Progenitor cell of endocrine pancreas (in vitro differentiated cells): Measurements from ENCODE around the gene VAMP1. TPM values are rescaled to one million over a fixed set of nuclear protein-coding genes. Genes with fewer than 3 reads are reported as not detected.

Experiments
- DNase-seq: peaks from one replicate; pipeline ENCODE4 v3.0.0; 2021; ENCODE audit warnings: low spot score; ENCODE audit not compliant: unreplicated experiment
- H3K27ac Mint-ChIP-seq: 2 replicates; pipeline ENCODE4 v1.8.0; 2021; ENCODE audit warnings: mild to moderate bottlenecking, moderate library complexity, mixed read lengths
- H3K27me3 Mint-ChIP-seq: 2 replicates; pipeline ENCODE4 v1.8.0; 2021; ENCODE audit warnings: mixed read lengths
- H3K36me3 Mint-ChIP-seq: 2 replicates; pipeline ENCODE4 v1.8.0; 2022; ENCODE audit warnings: mixed read lengths; ENCODE audit not compliant: insufficient read depth
- H3K4me1 Mint-ChIP-seq: 2 replicates; pipeline ENCODE4 v1.8.0; 2021; ENCODE audit warnings: low read depth, mixed read lengths
- H3K4me3 Mint-ChIP-seq: 2 replicates; pipeline ENCODE4 v1.8.0; 2021; ENCODE audit warnings: low read depth, mild to moderate bottlenecking, moderate library complexity, mixed read lengths
- H3K9me3 Mint-ChIP-seq: 2 replicates; pipeline ENCODE4 v1.8.0; 2021; ENCODE audit warnings: low read depth, mixed read lengths
- total RNA-seq: library from RNA; stranded (reverse); gene quantifications from 2 replicates; pipeline ENCODE4 v1.2.1, GENCODE V29; 2021
- TF ChIP-seq, protein P1 (sequence below): fragments of 200-600 bp; sonication (generic); IDR thresholded peaks from one replicate; pipeline ENCODE4 v1.5.0; 2021; ENCODE audit warnings: antibody characterized with exemption, mild to moderate bottlenecking; ENCODE audit not compliant: unreplicated experiment

VAMP1 gene
- total RNA-seq, 1 donor from 2014 or later = 3.6 TPM

DNA sequence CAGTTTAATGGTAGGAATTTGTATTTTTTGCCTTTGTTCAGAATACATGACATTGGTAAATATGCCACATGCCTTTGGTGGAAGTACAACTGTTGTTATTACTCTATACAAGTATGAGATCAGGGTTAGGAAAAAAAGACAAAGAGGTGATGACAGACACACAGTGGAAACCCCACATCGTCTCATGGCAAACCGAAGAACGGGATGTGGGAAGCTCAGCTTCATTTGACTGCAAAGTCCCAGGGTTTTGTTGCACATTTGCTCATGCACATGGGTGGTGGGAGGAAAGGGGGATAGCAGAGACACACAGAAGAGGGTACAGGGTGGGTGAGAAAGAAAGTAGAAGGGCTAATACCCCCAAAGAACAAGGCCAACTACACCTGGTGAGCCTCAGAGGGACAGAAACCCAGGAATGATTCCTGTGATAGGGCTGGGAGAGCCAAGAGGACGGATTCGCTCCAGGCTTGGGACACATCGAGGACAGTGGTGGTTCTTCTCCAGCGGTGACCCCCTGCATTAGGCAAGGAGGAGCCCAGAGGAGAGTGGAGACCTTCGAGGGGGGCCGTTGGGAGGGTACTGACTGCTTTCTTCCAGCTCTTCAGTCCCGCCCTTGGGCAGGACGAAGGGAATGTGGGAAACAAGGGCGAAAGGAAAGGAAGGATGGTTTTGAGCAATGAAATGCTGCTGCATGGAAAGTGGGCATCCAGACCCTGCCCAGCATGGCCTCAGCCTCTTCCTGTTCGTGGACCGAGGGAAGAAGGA, 8.1 kb downstream of the VAMP1 start:
- H3K36me3 Mint-ChIP-seq = peaks cover 3% of the 10 kb centered on the region

DNA sequence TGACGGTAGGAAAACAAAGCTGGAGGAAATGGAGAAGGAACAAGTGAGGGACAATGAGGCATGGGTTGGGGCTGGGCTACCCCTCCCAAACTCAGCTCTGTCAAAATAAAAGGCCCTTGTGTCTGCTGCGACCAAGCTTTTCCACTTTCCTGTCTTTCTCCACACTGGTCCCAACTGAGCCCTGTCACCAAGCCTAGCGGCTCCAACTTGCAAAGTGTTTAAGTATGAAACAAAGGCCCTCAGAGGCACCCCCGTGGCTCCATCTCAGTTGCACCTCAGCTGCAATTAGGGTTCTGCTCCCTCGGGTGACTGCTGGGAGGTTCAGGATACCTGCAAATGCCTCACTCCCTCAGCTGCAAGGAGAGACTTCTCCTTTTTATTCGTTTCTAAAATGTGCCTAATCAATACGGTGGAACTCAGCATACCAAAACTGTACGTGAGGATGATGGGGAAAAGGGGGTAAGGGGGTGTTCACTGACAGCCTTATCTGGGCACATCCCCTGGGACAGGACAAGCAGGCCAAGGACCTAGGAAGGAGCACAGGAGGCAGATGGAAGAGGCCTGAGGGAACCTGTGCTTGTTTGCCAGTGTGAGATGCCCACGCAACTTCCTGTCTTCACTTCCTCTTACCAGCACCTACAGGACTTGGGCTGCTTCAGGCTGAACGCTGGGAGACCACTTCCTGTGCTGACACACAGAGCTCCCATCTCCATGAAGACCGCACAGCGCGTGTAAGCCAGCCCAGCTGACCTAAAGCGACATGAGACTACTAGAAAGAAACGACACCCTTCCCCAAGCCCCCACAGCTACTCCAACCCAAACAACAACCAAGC, 8.9 kb downstream of the VAMP1 start:
- no peak overlapping the region for H3K4me3 Mint-ChIP-seq
- peaks cover 3% of the 10 kb centered on the region for H3K27me3 Mint-ChIP-seq
- no peak for DNase-seq
- H3K27ac Mint-ChIP-seq = no peak overlapping the region
- TF ChIP-seq, protein P1, sequence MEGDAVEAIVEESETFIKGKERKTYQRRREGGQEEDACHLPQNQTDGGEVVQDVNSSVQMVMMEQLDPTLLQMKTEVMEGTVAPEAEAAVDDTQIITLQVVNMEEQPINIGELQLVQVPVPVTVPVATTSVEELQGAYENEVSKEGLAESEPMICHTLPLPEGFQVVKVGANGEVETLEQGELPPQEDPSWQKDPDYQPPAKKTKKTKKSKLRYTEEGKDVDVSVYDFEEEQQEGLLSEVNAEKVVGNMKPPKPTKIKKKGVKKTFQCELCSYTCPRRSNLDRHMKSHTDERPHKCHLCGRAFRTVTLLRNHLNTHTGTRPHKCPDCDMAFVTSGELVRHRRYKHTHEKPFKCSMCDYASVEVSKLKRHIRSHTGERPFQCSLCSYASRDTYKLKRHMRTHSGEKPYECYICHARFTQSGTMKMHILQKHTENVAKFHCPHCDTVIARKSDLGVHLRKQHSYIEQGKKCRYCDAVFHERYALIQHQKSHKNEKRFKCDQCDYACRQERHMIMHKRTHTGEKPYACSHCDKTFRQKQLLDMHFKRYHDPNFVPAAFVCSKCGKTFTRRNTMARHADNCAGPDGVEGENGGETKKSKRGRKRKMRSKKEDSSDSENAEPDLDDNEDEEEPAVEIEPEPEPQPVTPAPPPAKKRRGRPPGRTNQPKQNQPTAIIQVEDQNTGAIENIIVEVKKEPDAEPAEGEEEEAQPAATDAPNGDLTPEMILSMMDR = no peak
- no peaks in the 10 kb centered on the region for H3K4me1 Mint-ChIP-seq
- no peaks in the 10 kb centered on the region for H3K9me3 Mint-ChIP-seq
- H3K36me3 Mint-ChIP-seq = peaks cover 3% of the 10 kb centered on the region

More for the DNA sequence above, 8.1 kb downstream of the VAMP1 start:
- no peak overlapping the region for H3K4me3 Mint-ChIP-seq
- no peaks in the 10 kb centered on the region for H3K9me3 Mint-ChIP-seq
- H3K4me1 Mint-ChIP-seq = no peaks in the 10 kb centered on the region
- H3K27ac Mint-ChIP-seq = no peak overlapping the region
- TF ChIP-seq, protein P1 = no peak
- H3K27me3 Mint-ChIP-seq = peaks cover 8% of the 10 kb centered on the region
- no peak for DNase-seq

DNA sequence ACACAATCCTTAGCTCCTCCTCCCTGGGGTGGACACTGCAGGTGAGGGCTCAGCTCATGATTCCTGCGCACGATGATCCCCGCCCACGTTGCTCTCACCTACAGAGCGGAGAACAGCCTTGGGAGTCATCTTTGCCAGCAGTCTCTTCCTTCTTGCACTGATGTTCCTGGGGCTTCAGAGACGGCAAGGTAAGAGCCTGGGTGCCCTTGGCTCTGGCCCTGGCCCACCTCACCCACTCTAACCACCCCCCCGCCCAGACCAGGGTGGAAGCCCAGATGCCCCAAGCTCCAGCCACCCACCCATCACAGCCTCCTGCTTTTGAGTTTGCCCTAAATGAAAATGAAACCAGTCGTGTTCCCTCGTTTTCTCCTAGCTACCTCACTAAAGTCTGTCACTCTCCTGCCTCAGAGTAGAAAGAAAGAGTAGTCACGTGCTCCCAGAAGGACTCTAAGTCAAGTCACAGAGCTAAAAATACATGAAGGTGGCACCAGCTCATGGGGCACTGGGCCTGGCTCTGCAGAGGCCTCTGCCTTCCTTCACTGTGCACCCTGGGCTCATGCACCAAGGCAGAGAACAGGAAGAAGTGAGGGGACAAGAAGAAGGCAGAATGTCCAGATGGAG, 9.6 kb downstream of the VAMP1 start:
- peaks cover 3% of the 10 kb centered on the region for H3K36me3 Mint-ChIP-seq
- TF ChIP-seq, protein P1 = no peak
- H3K4me1 Mint-ChIP-seq = no peaks in the 10 kb centered on the region
- H3K9me3 Mint-ChIP-seq = no peaks in the 10 kb centered on the region
- H3K4me3 Mint-ChIP-seq = no peak overlapping the region
- peaks cover 3% of the 10 kb centered on the region for H3K27me3 Mint-ChIP-seq
- no peak for DNase-seq
- H3K27ac Mint-ChIP-seq = no peak overlapping the region

DNA sequence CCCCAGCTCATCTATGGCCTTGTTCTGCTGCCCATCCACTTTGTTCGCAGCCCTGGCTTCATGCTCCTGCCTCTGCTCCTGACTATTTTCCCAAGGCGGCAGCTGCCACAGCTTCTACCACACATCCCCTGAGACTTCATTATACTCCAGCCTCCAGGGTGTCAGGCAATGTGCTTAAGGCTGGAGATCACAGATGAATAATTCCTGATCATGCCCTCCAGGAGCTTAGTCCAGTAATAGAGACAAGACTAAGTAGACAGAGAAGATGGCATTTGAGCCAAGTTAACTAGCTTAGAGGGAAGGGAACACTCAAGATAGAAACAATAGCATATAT, 11.5 kb downstream of the VAMP1 start:
- TF ChIP-seq, protein P1 = no peak
- Mint-ChIP-seq H3K4me1 (no peaks in the 10 kb centered on the region), H3K36me3 (no peaks in the 10 kb centered on the region), H3K4me3 (no peak overlapping the region), H3K27me3 (no peaks in the 10 kb centered on the region), H3K27ac (no peak overlapping the region), H3K9me3 (no peaks in the 10 kb centered on the region)
- no peak for DNase-seq

DNA sequence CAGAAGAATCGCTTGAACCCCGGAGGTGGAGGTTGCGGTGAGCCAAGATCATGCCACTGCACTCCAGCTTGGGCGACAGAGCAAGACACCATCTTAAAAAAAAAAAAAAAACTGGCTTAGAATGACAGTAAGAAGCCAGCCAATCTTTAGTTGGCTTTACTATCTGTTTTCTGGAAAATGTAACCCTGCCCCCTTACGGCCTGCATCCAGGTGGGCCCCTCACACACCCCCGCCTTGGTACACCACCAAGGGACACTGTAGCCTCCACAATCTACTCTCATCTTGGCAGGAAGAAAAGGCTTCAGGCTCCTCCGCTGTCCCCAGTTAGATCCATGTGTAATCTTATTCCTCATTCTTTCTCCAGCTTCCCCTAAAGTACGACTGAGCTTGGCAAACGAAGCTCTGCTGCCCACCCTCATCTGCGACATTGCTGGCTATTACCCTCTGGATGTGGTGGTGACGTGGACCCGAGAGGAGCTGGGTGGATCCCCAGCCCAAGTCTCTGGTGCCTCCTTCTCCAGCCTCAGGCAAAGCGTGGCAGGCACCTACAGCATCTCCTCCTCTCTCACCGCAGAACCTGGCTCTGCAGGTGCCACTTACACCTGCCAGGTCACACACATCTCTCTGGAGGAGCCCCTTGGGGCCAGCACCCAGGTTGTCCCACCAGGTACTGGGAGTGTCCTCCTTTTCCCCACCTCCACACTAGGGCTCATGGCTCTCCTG, 12.0 kb downstream of the VAMP1 start:
- DNase-seq = no peak
- Mint-ChIP-seq H3K9me3 (no peaks in the 10 kb centered on the region), H3K27ac (no peak overlapping the region), H3K36me3 (no peaks in the 10 kb centered on the region), H3K4me3 (no peak overlapping the region), H3K4me1 (no peaks in the 10 kb centered on the region), H3K27me3 (no peaks in the 10 kb centered on the region)
- TF ChIP-seq, protein P1 = no peak
